GM18873 (cell line): ENCODE results near the gene MAPK13.

Source experiments
- ATAC-seq: cut with Tn5 transposase; IDR thresholded peaks from one replicate; pipeline ENCODE4 v1.9.1; 2021; ENCODE audit warnings: mild to moderate bottlenecking, moderate library complexity, moderate number of reproducible peaks; ENCODE audit not compliant: unreplicated experiment, low FRiP score

Gene MAPK13

DNA sequence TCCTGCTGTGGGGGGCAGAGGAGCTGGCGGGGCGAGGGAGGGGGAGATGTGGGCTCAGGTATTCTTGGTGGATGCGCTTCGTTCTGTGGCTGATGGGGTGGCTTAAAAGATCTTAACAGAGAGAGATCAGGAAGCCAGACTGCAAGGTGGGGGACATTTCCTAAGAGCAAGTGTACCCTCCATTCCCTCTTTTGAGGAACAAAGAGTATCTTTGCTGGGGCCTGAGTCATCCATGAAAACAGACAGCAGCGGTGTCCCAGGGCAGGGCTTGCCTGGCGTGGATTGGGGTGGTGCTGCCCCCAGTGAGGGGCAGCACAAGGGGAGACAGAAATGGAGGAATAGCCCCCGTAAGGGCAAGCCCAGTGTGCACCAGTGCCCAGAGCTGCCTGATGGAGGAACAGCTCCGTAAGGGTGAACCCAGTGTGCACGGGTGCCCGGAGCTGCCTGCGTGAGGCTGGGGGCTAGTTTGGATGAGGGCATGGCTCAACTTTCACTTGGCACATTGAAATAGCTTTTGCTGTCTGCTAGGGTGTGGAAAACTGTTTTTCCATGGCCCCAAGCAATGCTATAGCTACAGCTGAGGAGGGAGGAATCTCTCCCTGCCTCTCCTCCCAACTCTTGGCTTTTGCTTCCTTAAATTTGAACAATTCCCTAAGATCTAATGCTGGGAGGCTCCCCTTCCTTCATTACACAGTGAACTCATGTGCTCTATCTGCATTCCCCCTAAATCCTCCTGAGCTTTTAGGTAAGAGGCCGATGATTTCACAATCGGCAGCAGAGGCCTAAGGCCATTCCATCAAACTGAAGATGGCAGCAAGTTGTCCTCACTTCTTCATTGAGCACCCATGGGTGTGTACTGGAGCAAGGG lies 12.9 kb downstream of the MAPK13 start:
- no peak for ATAC-seq

DNA sequence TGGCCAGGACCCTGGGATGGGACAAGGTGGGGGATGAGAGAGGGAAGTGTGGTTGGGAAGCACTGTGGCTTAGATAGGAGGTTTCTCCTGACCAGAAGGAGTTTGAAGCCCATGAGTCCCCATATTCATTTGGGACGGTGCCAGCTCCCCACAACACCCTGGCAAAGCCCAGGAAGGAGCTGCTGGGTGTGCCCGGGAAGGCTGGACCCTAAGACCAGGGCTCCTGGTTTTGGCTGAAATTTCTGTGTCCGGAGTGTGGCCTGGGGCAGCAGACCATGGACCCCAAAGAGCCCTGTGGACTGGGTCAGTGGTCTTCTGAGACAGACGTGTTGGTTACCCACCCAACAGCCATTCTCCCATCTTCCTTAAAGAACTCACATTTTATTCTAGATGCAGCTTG lies 15.2 kb downstream of the MAPK13 start:
- ATAC-seq = no peak

GRCh38 chr6:36147294-36147693 lies 17.0 kb downstream of the MAPK13 start:
- no peak for ATAC-seq

GRCh38 chr6:36149476-36149875 lies 19.2 kb downstream of the MAPK13 start:
- no peak for ATAC-seq

- ATAC-seq = no peak
Measured at GRCh38 chr6:36150283-36150682, 20.0 kb downstream of the MAPK13 start.

DNA sequence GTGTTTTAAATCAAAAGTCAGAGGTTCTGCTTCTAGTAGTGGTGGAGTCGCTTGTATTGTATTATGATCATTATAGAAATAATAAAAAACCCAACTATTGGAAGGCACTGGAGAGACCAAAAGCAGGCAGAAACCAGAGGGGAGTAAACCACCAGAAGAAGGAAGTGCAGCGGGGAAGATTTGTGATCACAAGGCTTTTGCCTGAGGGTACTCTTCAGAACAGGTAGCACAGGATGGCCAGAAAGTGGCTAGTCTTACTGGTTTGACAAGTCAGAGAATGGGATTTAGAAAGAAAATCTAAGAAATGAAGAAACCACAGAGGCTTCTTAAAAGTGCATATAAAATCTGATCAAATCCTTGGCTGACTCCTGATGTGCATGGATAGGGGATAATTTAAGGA lies 24.0 kb downstream of the MAPK13 start:
- ATAC-seq = no peak

GRCh38 chr6:36155662-36156061 lies 25.3 kb downstream of the MAPK13 start:
- no peak for ATAC-seq

- no peak for ATAC-seq
Measured at GRCh38 chr6:36160147-36160760, 29.9 kb downstream of the MAPK13 start.

DNA sequence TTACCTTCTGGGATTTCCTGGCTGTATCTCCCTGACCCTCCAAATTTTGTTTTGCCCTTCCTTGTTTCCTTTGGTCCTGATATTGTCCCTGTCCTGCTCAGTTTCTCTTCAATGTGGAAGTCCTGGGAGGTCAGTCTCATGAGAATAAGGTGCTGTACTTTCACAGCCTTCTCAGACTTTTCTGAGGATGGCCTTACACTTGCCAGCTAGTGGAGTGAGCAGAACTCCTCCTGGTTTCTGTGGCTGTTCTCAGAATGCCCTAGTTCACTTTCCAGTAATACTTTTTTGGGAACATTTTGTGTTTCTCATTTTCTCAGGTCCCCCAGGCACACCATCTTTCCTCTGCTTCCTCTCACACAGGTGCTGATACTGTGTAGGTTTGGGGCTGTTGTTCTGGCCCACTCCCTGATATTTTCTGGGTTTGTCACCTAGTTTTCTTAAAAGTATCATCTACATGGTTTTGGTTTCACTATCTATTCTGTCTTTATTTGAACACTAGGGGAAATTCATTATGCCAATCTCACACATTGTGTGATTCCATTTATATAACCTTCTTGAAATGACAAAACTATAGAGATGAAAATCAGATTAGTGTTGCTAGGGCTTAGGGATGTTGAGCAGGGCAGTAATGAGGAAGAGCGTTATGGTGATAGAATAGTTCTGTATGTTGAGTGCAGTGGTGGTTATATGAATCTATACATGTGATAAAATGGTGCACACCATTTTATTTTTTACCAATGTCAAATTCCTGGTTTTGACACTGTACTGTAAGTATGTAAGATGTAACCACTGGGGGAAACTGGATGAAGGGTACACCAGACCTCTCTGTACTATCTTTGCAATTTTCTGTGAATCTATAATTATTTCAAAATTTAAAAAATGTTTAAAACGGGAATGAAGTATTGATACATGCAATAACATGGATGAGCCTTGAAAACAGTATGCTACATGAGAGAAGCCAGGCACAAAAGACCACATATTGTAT lies 39.0 kb downstream of the MAPK13 start:
- ATAC-seq = no peak

DNA sequence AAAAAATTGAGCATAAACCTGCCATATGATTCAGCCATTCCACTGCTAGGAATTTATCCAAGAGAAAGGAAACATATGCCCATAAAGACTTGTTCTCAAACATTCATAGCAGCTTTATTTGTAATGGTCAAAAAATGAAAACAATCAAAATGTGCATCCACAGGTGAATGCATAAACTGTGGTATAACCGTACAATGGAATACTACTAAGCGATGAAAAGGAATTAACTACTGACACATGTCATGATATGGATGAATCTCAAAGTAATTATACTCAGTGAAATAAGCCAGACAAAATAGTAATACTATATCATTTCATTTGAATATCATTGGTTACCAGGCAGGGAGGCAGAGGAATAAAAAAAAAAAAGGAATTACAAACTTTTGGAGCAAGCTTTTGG lies 40.4 kb downstream of the MAPK13 start:
- no peak for ATAC-seq

DNA sequence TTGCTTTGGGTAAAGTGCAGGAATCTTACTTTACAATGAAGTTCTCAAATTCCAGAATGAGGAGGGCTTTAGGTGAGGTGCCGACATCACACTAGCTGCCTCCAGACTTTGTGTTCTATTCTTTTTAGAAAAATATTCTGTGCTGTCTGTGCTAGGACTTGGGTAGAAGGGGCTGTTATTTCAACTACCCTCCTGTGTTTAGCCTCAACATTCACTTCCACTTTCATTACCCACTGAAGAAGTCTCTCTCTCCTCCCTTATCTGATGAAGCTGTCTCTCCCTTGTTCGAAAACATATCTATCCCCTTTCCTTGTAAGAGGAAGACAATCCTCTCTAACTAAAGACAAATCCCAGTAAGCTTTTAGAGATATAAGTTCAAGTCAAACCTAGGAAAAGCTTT lies 41.3 kb downstream of the MAPK13 start:
- no peak for ATAC-seq

DNA sequence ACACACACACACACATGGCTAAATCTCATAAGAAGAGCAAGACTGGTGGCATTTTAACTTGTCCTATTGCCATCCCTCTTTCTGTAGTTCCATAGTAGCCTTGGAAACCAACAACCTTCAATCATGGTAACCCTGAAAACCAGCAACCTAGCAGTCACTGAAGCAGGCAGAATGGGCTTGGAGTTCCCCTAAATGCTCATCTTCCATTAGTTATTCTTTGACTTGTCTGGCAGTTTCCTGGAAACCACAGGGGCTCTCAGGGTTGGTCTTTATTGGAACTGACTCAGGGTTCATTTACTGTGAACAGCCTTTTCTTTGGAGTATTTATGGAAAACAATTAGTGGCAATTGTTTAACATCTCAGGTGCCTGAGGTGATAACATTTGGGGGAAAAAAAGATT lies 46.9 kb downstream of the MAPK13 start:
- ATAC-seq = no peak

DNA sequence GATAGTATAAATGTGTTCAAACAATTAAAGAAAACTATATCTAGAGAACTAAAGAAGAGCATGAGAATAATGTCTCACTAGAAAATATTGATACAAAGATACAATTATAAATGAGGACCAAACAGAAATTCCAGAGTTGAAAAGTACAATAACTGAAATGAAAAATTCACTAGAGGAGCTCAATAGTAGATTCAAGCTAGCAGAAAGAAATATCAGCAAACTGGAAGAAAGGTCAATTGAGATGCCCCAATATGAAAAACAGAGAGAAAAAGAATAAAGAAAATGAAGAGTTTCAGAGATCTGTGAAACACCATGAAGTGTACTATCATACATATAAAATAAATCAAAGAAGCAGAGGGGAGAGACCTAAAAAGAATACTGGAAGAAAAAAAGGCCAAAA lies 48.2 kb downstream of the MAPK13 start:
- ATAC-seq = no peak

DNA sequence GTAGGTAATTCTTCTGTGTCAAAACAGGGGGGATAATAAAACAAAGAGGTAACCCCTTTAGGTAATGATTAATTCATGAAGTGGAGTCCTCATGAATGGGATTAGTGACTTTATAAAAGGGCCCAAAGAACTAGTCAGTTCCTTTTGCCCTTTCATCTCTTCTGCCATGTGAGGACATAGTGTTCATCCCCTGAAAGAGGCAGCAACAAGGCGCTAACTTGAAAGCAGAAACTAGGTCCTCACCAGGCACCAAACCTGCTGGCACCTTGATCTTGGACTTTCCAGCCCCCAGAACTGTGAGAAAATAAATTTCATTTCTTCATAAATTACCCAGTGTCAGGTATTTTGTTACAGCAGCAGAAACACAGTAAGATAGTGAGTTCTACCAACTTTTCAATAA lies 49.8 kb downstream of the MAPK13 start:
- no peak for ATAC-seq

GRCh38 chr6:36184311-36184710 lies 54.0 kb downstream of the MAPK13 start:
- no peak for ATAC-seq

- no peak for ATAC-seq
Measured at GRCh38 chr6:36186199-36186598, 55.9 kb downstream of the MAPK13 start.

DNA sequence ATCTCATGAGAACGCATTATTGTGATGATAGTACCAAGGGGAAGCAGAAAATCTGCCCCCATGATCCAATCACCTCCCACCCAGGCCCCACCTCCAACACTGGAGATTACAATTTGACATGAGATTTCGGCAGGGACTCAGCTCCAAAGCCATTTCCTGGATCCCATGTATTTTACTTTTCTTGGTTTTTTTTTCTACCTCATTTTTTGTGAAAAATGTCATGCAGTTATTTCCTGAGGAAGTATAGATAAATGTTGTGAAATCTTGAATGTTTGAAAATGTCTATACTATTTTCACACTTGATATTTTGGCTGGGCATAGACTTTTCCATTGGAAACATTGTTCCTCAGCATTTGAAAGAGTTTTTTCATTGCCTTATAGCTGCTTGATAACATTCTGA lies 57.1 kb downstream of the MAPK13 start:
- ATAC-seq = no peak
